SKM-1 treated with dmso at 0.1 percent for 144 hours (cell line): ENCODE data around the gene SLC45A2.

ENCODE experiments used
- DNase-seq: peaks from one replicate; lab custom pipeline; 2025; ENCODE audit not compliant: unreplicated experiment; lab: John Stamatoyannopoulos, UW

The SLC45A2 gene

DNA sequence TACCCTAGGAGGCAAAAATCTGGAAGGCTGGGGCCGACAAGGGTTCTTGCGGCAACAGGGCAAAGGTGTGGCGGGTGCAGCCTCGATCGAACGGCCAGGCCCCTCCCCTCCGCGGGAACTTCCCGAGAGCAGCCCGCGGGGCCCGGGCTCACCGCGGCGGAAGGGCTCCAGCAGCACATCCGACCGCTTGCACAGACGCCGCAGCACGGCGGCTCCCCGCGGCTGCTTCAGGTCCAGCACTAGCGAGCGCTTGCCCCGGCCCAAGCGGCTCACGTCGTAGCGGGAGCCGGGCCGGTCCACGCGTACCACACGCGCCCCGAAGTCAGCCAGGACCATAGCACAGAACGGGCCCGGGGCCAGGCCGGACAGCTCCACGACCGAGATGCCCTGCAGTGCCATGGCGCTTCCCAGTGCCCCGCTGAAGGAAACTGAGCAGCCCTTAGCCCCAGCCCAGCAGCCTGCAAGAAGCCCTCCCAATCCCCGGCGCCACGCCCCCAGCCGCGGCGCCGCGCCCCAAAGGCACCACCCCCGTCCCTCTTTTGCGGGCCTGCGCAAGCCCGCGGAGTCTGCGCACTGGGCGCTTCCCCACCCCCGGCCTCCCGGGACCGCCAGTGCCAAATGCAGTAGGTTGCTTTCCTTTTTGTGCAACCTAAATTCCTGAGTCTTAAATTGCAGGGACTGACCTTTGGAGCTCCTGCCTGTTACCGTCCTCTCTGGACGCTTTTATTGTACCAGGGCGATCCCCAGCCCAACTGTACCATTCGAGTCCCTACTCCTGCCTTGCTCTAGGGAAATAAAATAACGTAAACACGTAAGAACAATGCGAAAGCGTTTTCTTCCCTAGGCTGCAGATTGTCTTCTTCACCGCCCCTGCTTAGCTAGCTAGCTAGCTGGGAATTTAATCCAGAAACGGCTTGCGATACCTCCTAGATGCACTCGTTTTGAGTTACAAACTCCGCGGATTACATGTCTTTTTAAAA lies 23.4 kb upstream of the SLC45A2 start, which contains the start of gene AMACR:
TSS of gene AMACR (minus strand) at position 430 of the 980 bp plus-strand sequence. CDS start at position 399, 31 bp downstream.
- peak; percentile 83 for DNase-seq

DNA sequence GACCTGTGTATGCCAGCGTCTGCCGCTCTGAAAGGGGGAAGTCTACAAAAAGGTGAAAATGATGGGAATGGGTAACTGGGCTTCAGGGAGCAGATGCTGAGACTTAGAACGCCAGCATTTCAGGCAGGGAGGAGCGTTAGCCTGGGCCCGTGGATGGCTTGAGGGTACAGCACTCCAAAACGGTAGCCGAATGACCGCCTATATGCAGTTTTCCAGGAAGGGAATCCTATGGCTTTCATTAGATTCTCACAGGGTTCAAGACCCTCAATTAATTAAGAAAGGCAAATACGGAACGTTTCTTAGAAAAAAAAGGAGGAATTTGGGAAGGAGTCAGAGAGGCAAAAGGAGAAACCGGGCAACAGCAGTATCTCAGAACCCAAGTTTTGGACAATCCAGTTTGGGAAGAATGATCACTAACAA lies 22.7 kb upstream of the SLC45A2 start:
- no peak for DNase-seq

DNA sequence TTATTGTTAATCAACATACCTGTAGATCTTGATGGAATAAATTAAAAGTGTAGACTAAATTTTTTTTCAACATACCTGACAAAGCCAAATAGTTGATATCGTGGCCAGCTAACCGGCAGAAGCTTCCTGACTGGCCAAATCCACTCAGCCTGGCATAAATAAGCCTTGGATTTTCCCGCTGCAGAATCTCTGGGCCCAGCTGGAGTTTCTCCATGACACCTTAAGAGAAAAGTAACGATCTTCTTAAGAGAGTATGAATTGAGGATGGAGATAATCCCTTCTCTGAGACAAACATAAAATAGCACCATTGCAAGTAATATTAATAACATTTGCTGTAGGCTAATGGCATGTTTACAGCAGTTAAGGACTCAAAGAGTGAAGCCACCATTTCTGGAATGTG lies 21.2 kb upstream of the SLC45A2 start:
- DNase-seq, result no peak

DNA sequence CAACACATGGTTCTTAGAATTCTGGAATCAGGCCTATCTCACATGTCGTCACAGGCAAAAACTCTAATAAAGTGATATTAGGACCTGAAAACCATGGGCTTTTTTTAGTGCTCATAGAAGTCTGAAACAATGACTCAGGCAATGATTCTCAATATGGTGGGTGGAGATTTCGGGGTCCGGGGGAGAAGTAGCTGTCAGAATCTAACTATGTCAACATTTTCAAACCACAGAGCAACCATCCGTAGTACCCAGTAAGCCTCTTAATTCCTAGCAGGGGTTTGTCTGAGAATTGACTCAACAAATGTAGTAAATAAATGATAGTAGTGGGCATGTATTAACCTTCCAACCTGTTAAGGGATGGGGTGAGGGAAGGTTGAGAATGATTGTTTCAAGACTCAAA lies 20.7 kb upstream of the SLC45A2 start:
- DNase-seq, result no peak

DNA sequence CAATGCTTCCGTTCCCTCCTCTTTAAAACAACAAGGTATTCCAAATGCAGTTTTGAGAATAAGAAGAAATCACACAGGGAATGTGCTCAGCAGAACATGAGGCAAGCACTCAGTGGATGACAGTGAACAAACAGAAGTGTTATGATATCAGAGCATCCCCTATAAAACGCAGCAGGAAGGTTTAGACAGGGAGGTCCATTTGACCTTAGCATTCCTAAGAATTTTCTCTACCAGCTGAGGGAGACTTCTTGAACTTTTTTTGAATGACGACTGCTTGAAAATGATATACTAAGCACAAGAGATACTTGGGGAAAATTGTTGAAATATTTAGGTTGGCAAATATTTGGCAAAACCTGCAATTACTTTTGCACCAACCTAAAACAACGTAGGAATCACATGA lies 19.4 kb upstream of the SLC45A2 start:
- DNase-seq, result no peak

DNA sequence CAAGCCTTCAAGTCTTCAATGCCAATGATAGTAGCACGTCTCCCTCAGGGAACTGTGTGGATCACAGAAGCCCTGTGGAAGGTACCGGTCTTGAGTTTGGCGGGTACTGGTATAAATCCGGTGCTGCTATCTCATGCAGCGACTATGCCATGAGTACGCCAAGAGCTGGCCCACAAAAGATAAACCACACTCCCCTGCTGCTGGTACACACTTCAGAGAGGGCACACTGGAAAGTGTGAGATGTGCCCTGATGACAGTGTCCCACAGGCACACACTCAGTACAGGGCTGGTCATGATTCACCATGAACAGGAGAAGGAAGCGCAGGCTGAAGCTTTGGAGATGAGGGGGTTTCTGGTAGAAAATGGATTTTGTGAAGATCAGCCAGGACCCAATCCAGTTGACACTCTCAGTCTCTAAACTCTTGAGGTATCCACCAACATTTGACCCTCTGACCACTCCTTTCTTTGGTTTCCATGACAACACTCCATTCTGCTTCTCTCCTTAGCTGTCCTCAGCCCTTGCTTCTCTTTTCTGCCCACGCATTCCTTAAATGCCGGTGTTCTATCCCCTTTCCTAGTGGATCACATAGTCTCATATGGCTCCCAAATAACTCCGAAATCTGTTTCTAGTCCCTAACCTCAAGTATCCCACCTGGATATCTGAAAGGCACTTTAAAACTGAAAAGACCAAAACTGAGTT lies 18.3 kb upstream of the SLC45A2 start:
- DNase-seq, result no peak

DNA sequence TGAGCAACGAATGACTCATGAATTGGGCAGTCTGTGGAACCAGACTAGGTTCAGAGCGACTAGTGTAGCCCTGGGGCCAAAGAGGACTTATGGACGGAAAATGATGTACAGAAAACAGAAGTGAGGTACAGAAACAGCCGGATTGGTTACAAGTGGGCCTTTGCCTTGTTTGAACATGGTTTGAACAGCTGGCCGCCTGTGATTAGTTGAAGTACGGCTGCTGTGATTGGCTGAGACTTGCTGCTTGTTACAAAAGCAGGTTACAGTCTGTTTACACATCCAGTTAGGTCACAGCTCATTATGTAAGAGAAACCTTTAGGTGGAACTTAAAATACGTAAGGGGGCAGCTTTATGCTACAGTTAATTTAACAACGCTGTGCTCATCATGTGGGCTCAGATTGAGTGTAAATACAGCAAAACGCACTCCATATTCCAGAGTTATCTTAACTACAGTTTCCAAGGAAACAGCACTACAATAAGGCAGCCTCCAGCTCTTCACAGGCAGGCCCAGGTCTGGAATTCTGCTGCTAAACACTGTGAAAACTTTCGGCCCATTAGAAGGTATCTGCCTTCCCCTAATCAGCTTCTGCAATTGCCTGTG lies 16.8 kb upstream of the SLC45A2 start:
- DNase-seq, result no peak

DNA sequence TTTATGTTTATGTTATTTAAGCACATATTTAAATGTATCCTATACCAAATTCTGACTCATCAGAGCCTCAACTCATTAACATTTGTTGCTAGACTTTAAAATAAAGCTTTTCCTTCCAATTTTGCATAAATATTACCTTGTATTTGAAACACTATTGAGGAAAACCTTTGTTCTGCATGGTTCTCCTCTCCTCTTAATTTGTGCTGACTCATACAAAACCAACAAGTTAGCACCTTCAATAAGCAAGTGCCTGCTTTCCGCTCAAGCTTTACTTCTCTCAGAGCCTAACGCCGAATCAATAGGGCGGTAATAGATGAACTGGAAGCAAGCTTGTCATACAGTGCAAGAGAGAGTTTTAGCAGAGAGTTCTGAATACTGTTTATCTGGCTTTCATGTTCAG lies 15.5 kb upstream of the SLC45A2 start:
- DNase-seq, result no peak

DNA sequence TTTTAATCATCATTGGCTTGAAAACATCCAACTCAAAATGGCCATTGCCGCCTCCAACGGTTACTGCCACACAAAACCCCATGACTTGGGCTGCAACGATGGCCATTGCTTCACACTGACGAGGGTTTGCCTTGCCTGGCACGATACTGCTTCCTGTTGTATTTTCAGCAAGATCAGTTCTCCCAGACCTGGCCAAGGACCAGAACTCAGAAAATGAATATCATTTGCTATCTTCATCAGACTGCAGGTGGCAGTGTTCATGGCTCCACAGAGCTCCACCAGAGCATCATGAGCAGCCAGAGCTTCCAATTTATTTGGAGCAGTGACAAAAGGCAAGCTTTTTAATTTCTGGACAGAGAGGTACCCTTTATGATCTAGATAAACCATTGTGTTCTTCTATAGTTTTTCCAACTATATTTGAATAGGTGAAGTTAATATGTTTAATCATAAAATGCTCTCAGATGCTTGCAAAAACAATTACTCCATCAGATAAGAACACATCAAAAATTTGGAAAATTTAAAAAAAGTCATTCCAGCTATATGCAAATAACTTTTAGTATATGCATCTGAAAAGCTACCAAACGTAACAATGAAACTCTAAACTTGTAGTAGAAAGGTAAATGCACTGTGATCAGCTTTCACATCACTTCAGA lies 13.0 kb upstream of the SLC45A2 start:
- peak; percentile 54 for DNase-seq

DNA sequence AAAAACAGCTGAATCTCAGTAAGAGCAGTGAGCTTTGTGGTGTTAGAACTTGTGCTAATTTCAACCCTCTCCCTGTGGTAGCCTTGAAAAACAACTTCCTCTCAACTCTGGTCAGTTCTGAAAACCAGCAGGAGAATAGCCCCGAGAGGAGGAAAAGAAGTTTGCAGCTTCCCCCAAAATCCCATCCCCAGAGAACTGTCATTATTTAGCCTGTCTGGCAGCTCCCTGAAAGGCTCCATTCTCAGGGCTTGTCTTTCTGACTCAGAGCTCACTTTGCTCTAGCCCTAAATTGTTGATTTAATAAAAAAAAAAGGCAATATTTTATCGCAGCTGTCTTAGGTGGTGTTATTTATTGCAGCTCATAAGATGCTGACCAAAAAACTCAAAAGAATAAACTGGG lies 11.4 kb upstream of the SLC45A2 start:
- peak; percentile 36 for DNase-seq

DNA sequence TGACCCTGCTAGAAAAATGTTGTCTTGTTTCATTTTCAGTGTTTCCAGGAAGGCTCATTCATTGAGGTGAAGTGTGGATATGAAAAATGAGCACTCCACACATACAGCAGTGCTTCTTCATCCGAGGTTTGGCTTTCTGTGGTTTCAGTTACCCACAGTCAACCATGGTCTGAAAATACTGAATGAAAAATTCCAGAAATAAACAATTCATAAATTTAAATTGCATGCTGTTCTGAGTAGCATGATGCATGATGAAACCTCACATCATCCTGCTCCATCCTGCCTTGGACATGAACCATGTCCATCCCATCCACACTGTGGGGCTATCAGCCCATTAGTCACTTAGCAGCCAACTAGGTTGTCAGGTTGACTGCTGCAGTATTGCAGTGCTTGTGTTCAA lies 10.4 kb upstream of the SLC45A2 start:
- DNase-seq, result no peak

DNA sequence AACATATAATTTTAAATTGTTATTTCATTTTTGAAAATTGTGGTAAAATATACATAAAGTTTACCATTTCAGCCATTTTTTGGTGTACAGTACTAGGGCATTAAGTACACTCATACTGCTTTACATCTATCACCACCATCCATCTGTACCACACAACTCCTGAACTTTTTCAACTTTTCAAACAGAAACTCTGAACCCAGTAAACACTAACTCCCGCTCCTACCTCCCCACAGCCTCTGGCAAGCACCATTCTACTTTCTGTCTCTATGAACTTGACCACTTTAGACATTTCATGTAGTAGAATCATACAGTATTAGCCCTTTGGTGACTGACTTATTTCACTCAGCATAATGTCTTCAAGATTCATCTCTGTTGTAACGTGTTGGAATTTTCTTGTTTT lies 8.4 kb upstream of the SLC45A2 start:
- no peak for DNase-seq

DNA sequence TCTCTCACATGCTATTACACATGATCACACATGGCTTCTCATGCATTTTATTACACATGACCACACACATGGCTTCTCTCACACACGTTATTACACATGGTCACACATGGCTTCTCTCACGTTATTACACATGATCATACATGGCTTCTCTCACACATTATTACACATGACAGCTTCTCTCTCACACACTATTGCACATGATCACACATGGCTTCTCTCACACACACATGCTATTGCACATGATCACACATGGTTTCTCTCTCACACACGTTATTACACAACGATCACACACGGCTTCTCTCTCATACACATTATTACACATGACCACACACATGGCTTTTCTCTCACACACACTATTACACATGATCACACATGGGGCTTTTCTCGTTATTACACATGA lies 954 bp upstream of the SLC45A2 start:
- no peak for DNase-seq

DNA sequence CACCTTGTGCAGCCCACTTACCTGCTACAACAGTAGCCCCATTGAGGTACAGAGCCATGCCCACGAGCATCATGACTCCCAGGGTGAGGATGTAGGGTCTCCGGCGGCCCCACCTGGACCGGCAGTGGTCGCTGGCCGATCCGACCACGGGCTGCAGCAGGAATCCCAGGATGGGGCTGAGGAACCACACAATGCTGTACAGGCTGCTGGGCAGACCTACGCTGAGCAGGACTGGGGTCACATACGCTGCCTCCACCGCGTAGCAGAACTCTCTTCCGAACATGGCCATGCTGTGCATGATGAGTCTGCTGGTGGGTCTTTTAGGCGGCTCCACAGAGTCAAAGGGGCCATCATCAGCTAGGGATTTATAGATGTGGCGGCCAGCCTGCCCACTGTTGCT lies 315 bp downstream of the SLC45A2 start:
- no peak for DNase-seq

DNA sequence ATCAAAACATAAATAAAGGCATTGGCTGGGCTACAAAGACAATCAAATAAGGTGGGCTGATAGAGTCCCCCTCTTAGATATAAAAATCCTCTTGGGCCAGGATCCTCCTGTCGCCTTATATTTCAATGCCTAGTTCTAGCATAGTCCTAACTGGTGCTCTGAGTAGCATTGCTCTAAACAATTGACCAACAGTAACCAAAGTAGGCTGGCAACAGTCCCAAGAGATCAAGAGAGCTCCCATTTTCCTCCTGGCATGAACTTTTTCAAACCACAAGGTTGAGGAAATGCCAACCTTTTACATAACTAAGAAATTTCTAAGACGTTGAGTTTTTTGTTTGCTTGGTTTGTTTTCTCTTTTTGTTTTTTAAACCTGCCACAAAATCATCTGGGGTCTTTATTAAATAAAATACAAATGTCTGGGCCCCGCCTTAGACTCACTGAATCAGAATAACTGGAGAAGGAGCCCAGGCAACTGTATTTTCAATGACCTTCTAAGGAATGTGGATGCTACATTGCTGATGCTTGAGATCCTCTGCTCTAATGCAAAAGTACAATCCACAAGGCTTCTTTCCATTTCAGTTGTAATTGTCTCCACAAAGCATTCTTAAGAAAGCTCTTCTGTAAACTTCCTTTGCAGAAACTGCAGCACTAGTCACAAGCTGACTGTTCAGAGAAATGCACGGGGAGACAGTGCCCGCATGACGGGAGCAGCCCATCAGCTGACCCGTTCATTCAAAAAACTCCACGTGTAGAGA lies 2.9 kb downstream of the SLC45A2 start:
- DNase-seq, result no peak

DNA sequence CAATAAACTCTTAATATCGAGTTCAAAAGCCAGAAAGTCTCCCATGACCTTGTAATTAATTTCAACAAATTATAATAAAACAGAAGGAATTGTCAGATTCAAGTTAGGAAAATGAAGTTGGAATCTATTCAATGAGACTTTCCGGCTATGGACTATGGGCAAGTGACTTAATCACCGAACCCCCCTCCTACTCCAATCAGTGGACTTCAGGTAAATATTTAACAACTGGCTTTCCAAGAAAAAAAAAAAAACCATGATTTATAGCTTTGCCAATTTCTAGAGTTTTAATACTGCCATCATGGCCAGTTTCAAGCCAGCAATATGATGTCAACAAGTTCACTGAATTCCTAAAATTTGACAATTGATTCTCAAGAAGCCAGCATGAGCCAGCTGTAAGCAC lies 4.5 kb downstream of the SLC45A2 start:
- no peak for DNase-seq

DNA sequence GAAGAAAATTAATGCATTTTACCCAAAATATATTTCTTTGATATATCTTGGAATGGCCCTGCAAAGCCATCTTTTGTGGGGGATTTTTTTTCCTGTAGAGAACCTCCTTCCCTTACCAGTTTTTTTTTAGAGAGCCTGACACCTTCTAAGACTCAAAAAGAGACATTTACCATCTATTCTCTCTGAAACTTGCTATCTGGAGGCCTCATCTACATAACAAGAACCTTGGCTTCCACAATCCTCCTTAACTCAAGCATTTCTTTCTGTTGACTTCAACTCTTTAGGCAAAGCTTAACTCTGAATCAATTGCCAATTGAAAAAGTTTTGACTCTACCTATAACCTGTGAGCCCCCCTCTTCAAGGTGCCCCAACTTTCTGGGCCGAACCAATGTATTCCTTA lies 6.2 kb downstream of the SLC45A2 start:
- no peak for DNase-seq

DNA sequence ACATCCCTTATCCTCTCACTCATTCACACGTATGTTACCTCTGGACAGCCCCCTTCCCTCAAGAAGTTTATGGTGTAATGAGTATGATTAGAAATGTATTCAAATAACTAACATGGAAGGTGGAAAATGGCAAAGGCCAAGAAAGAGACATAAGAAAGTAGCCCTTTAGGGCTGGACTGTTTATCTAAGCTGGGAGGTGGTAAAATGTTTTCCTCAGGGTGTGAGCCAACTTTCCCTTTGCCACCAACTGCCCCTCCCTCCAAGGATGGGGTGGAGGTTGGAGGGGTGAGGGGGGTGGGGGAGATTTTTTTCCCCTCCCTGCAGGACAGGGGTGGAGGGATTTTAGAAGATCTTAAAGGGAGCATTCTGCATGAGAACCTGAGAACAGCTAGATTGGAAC lies 8.2 kb downstream of the SLC45A2 start:
- DNase-seq, result no peak

DNA sequence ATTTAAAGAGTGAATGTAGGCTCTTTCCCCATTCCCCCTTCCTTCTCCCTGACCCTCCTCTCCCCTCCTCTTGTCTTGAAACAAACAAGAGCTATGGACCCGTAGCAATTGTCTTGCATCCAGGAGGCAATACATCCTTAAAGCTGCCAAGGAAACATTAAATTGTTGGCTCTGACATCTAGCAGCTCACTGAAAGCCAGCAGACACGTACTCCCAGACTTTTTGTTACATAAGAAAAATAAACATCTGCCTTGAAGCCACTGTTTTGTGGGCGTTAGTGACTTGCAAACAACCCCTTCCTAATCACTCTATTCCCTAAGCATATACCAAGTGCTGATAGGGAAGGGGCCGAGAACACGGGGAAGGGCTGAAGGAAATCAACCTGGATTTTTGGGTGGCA lies 8.6 kb downstream of the SLC45A2 start:
- DNase-seq, result no peak

DNA sequence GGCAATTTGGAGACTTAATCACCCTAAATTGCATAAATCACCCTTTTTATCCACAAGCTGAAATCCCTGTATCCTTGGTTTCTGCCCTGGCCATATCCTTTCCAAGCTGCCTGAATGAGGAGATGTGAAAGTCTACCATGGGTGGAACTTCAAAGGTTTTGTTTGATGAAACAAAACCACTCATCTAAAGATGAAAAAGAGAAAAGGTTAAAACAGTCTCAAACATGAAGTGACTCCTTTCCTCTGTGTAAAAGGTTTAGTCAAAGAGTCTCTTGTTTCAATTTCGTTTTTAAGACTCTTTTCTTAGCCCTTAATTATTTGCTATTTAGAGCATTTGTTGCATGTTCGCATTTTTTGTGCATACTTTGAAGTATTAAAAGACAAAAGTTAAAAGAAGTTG lies 11.2 kb downstream of the SLC45A2 start:
- DNase-seq, result no peak
